Neural crest cell (in vitro differentiated cells): Measurements from ENCODE around the gene OLAH. TPM values are rescaled to one million over a fixed set of nuclear protein-coding genes. Genes with fewer than 3 reads are reported as not detected.

Experiments
- DNase-seq: peaks from one replicate; pipeline ENCODE4 v3.0.0; 2021; ENCODE audit warnings: low read depth, mixed read lengths, low spot score
- H3K27ac Mint-ChIP-seq: one replicate; pipeline ENCODE4 v1.8.0; 2021; ENCODE audit warnings: mild to moderate bottlenecking, mixed read lengths; ENCODE audit not compliant: unreplicated experiment
- H3K27me3 Mint-ChIP-seq: 2 replicates; pipeline ENCODE4 v1.8.0; 2021; ENCODE audit warnings: low read depth, mild to moderate bottlenecking, mixed read lengths
- H3K36me3 Mint-ChIP-seq: 2 replicates; pipeline ENCODE4 v1.8.0; 2021; ENCODE audit warnings: low read depth, mild to moderate bottlenecking, mixed read lengths
- H3K4me1 Mint-ChIP-seq: 2 replicates; pipeline ENCODE4 v1.8.0; 2021; ENCODE audit warnings: mixed read lengths
- H3K4me3 Mint-ChIP-seq: one replicate; pipeline ENCODE4 v1.8.0; 2021; ENCODE audit warnings: mild to moderate bottlenecking, mixed read lengths
- H3K9me3 Mint-ChIP-seq: 2 replicates; pipeline ENCODE4 v1.8.0; 2021; ENCODE audit warnings: mixed read lengths
- CTCF ChIP-seq: fragments of 200-600 bp; sonication (generic); conservative IDR thresholded peaks from 2 replicates; pipeline ENCODE4 v1.5.0; 2021; ENCODE audit warnings: antibody characterized with exemption, mild to moderate bottlenecking
- total RNA-seq: library from RNA; stranded (reverse); gene quantifications from 2 replicates; pipeline ENCODE4 v1.2.1, GENCODE V29; 2021

The OLAH gene
- total RNA-seq, 1 donor from 2014 or later = not detected

- TF ChIP-seq CTCF = no peak
- Mint-ChIP-seq H3K4me1 (peaks cover 4% of the 10 kb centered on the region), H3K36me3 (no peaks in the 10 kb centered on the region), H3K27ac (no peak overlapping the region), H3K9me3 (no peaks in the 10 kb centered on the region), H3K4me3 (no peak overlapping the region), H3K27me3 (no peaks in the 10 kb centered on the region)
- no peak for DNase-seq
These were observed 16.0 kb upstream of the OLAH start for GRCh38 chr10:15027741-15028140.

GRCh38 chr10:15035385-15036301 lies 8.1 kb upstream of the OLAH start:
- Mint-ChIP-seq H3K4me3 (no peak overlapping the region), H3K27me3 (no peaks in the 10 kb centered on the region), H3K4me1 (peaks cover 10% of the 10 kb centered on the region), H3K9me3 (peaks cover 8% of the 10 kb centered on the region), H3K27ac (no peak overlapping the region), H3K36me3 (no peaks in the 10 kb centered on the region)
- no peak for TF ChIP-seq CTCF
- no peak for DNase-seq

GRCh38 chr10:15037691-15038090 lies 6.1 kb upstream of the OLAH start:
- no peak overlapping the region for H3K4me3 Mint-ChIP-seq
- DNase-seq = no peak
- no peak for TF ChIP-seq CTCF
- peaks cover 10% of the 10 kb centered on the region for H3K4me1 Mint-ChIP-seq
- H3K36me3 Mint-ChIP-seq = no peaks in the 10 kb centered on the region
- H3K9me3 Mint-ChIP-seq = peaks cover 8% of the 10 kb centered on the region
- H3K27ac Mint-ChIP-seq = no peak overlapping the region
- no peaks in the 10 kb centered on the region for H3K27me3 Mint-ChIP-seq

GRCh38 chr10:15038416-15038815 lies 5.3 kb upstream of the OLAH start:
- peaks cover 7% of the 10 kb centered on the region for H3K9me3 Mint-ChIP-seq
- DNase-seq = no peak
- H3K4me3 Mint-ChIP-seq = no peak overlapping the region
- no peaks in the 10 kb centered on the region for H3K27me3 Mint-ChIP-seq
- H3K36me3 Mint-ChIP-seq = no peaks in the 10 kb centered on the region
- no peak overlapping the region for H3K27ac Mint-ChIP-seq
- H3K4me1 Mint-ChIP-seq = peaks cover 10% of the 10 kb centered on the region
- TF ChIP-seq CTCF = no peak

GRCh38 chr10:15045380-15045779 lies 1.6 kb downstream of the OLAH start:
- Mint-ChIP-seq H3K36me3 (peaks cover 3% of the 10 kb centered on the region), H3K27ac (no peak overlapping the region), H3K9me3 (peaks cover 3% of the 10 kb centered on the region), H3K27me3 (no peaks in the 10 kb centered on the region), H3K4me3 (no peak overlapping the region), H3K4me1 (peaks cover 4% of the 10 kb centered on the region)
- no peak for DNase-seq
- no peak for TF ChIP-seq CTCF
